ENCODE results near the gene ITPRID1. TPM values are rescaled to one million over a fixed set of nuclear protein-coding genes. Genes with fewer than 3 reads are reported as not detected.

The ITPRID1 gene
- total and polyA plus RNA-seq, 2 of the 8 experiments (the other 6 are each of a cell fraction or from before 2014, with no cell fraction given), result 0.09 to 0.47 TPM

DNA sequence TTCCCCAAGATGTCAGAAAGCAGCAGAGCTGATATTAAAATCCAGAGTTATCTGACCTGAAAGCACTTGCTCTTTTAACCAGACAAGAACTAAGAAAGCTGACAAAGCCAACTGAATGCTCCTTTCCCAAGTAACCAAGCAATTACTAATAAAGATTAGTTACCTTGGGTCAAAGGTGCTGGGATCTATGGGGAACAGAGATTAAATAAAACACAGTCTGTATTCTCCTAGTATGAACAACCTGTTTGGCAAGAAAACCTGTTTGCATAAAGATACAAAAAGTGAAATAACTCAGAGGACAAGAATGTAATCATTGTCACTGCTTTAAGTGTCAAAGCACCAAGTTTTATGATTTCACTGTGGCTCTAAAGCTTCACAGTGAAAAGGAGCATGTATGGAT is 35.7 kb downstream of the ITPRID1 start (continued):
- TF ChIP-seq, protein P1, sequence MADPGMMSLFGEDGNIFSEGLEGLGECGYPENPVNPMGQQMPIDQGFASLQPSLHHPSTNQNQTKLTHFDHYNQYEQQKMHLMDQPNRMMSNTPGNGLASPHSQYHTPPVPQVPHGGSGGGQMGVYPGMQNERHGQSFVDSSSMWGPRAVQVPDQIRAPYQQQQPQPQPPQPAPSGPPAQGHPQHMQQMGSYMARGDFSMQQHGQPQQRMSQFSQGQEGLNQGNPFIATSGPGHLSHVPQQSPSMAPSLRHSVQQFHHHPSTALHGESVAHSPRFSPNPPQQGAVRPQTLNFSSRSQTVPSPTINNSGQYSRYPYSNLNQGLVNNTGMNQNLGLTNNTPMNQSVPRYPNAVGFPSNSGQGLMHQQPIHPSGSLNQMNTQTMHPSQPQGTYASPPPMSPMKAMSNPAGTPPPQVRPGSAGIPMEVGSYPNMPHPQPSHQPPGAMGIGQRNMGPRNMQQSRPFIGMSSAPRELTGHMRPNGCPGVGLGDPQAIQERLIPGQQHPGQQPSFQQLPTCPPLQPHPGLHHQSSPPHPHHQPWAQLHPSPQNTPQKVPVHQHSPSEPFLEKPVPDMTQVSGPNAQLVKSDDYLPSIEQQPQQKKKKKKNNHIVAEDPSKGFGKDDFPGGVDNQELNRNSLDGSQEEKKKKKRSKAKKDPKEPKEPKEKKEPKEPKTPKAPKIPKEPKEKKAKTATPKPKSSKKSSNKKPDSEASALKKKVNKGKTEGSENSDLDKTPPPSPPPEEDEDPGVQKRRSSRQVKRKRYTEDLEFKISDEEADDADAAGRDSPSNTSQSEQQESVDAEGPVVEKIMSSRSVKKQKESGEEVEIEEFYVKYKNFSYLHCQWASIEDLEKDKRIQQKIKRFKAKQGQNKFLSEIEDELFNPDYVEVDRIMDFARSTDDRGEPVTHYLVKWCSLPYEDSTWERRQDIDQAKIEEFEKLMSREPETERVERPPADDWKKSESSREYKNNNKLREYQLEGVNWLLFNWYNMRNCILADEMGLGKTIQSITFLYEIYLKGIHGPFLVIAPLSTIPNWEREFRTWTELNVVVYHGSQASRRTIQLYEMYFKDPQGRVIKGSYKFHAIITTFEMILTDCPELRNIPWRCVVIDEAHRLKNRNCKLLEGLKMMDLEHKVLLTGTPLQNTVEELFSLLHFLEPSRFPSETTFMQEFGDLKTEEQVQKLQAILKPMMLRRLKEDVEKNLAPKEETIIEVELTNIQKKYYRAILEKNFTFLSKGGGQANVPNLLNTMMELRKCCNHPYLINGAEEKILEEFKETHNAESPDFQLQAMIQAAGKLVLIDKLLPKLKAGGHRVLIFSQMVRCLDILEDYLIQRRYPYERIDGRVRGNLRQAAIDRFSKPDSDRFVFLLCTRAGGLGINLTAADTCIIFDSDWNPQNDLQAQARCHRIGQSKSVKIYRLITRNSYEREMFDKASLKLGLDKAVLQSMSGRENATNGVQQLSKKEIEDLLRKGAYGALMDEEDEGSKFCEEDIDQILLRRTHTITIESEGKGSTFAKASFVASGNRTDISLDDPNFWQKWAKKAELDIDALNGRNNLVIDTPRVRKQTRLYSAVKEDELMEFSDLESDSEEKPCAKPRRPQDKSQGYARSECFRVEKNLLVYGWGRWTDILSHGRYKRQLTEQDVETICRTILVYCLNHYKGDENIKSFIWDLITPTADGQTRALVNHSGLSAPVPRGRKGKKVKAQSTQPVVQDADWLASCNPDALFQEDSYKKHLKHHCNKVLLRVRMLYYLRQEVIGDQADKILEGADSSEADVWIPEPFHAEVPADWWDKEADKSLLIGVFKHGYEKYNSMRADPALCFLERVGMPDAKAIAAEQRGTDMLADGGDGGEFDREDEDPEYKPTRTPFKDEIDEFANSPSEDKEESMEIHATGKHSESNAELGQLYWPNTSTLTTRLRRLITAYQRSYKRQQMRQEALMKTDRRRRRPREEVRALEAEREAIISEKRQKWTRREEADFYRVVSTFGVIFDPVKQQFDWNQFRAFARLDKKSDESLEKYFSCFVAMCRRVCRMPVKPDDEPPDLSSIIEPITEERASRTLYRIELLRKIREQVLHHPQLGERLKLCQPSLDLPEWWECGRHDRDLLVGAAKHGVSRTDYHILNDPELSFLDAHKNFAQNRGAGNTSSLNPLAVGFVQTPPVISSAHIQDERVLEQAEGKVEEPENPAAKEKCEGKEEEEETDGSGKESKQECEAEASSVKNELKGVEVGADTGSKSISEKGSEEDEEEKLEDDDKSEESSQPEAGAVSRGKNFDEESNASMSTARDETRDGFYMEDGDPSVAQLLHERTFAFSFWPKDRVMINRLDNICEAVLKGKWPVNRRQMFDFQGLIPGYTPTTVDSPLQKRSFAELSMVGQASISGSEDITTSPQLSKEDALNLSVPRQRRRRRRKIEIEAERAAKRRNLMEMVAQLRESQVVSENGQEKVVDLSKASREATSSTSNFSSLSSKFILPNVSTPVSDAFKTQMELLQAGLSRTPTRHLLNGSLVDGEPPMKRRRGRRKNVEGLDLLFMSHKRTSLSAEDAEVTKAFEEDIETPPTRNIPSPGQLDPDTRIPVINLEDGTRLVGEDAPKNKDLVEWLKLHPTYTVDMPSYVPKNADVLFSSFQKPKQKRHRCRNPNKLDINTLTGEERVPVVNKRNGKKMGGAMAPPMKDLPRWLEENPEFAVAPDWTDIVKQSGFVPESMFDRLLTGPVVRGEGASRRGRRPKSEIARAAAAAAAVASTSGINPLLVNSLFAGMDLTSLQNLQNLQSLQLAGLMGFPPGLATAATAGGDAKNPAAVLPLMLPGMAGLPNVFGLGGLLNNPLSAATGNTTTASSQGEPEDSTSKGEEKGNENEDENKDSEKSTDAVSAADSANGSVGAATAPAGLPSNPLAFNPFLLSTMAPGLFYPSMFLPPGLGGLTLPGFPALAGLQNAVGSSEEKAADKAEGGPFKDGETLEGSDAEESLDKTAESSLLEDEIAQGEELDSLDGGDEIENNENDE (IDR thresholded peaks at IDR 0.05; ENCODE audit: insufficient replicate concordance, low read length), result no peak
